SK-N-SH (cell line): ENCODE data around the gene NAA40. TPM values are rescaled to one million over a fixed set of nuclear protein-coding genes. Genes with fewer than 3 reads are reported as not detected.

Experiments used
- CTCF ChIA-PET: fragments of 300-600, 350-600 bp; formaldehyde crosslinking; extraction: SDS; loops from one replicate; lab custom pipeline; 2021; lab: Yijun Ruan, JAX
- POLR2A ChIA-PET: fragments of 350-600 bp; sonication (Branson Sonifier 250); formaldehyde crosslinking; extraction: SDS; loops from one replicate; lab custom pipeline; 2020; ENCODE audit warnings: antibody characterized with exemption, inconsistent platforms; lab: Yijun Ruan, JAX
- DNase-seq: peaks from one replicate; pipeline ENCODE4 v3.0.0; 2012
- H2AFZ ChIP-seq: fragments of 200-600 bp; sonication (generic); 2 replicates; pipeline ENCODE4 v1.8.1; 2016; ENCODE audit warnings: antibody characterized with exemption, mild to moderate bottlenecking, low read depth
- H3F3A ChIP-seq: fragments of 200-600 bp; sonication (generic); replicated peaks from 2 replicates; pipeline ENCODE3; 2016; ENCODE audit warnings: antibody characterized with exemption, mild to moderate bottlenecking; ENCODE audit not compliant: insufficient read depth
- H3K27ac ChIP-seq, 2 experiments: fragments of 200-500 bp in 1 of 2; fragments of 200-600 bp in 1 of 2; sonication (Bioruptor generic) in 1 of 2; sonication (generic), shearing (Covaris generic) in 1 of 2; 2 replicates each; pipeline versions ENCODE4 v1.5.1 to v1.6.1; 2014 to 2016; ENCODE audit warnings: low read depth in 2 of 2, inconsistent platforms in 1 of 2, low read length in 1 of 2, mild to moderate bottlenecking in 1 of 2, mixed read lengths in 1 of 2
- H3K27me3 ChIP-seq: fragments of 200-600 bp; sonication (generic), shearing (Covaris generic); 2 replicates; pipeline ENCODE4 v1.6.1; 2016; ENCODE audit warnings: mixed run types; ENCODE audit not compliant: insufficient read depth
- H3K36me3 ChIP-seq, 2 experiments: fragments of 200-500 bp in 1 of 2; fragments of 200-600 bp in 1 of 2; sonication (Bioruptor generic) in 1 of 2; sonication (generic) in 1 of 2; replicated peaks in 1 of 2; 2 replicates each; pipeline versions ENCODE3 to v1.5.1; 2014 to 2016; ENCODE audit warnings: low read length in 1 of 2, mild to moderate bottlenecking in 1 of 2; ENCODE audit not compliant: insufficient read depth in 2 of 2, control insufficient read depth in 1 of 2
- H3K4me1 ChIP-seq, 2 experiments: fragments of 200-500 bp in 1 of 2; fragments of 200-600 bp in 1 of 2; sonication (Bioruptor generic) in 1 of 2; sonication (generic), shearing (Covaris generic) in 1 of 2; 2 replicates each; pipeline versions ENCODE4 v1.5.1 to v1.6.1; 2014 to 2016; ENCODE audit warnings: low read depth in 1 of 2, low read length in 1 of 2, mixed run types in 1 of 2; ENCODE audit not compliant: insufficient read depth in 2 of 2, control insufficient read depth in 1 of 2
- H3K4me2 ChIP-seq: fragments of 200-600 bp; sonication (generic), shearing (Covaris generic); 2 replicates; pipeline ENCODE4 v1.6.1; 2017; ENCODE audit warnings: mixed run types
- H3K4me3 ChIP-seq, 2 experiments: fragments of 200-500 bp in 1 of 2; fragments of 200-600 bp in 1 of 2; sonication (Bioruptor generic) in 1 of 2; sonication (generic), shearing (Covaris generic) in 1 of 2; 2 replicates each; pipeline versions ENCODE4 v1.5.1 to v1.8.1; 2014 to 2016; ENCODE audit warnings: low read depth in 2 of 2, inconsistent platforms in 1 of 2, low read length in 1 of 2, mild to moderate bottlenecking in 1 of 2, mixed read lengths in 1 of 2, moderate library complexity in 1 of 2
- H3K79me2 ChIP-seq: fragments of 200-600 bp; sonication (generic); 2 replicates; pipeline ENCODE4 v1.8.1; 2017; ENCODE audit warnings: mild to moderate bottlenecking; ENCODE audit not compliant: insufficient read depth
- H3K9ac ChIP-seq: fragments of 200-600 bp; sonication (generic); 2 replicates; pipeline ENCODE4 v1.6.1; 2017; ENCODE audit warnings: mixed run types
- H3K9me2 ChIP-seq: fragments of 200-600 bp; sonication (generic); 2 replicates; pipeline ENCODE4 v1.6.1; 2017; ENCODE audit warnings: mixed run types
- H3K9me3 ChIP-seq: fragments of 200-600 bp; sonication (generic); 2 replicates; pipeline ENCODE4 v1.6.1; 2017; ENCODE audit warnings: mixed run types, mild to moderate bottlenecking, moderate library complexity
- H4K20me1 ChIP-seq: fragments of 200-600 bp; sonication (generic); 2 replicates; pipeline ENCODE4 v1.6.1; 2017; ENCODE audit warnings: mild to moderate bottlenecking, mixed run types; ENCODE audit not compliant: insufficient read depth
- CHD2 ChIP-seq: fragments of 150-350 bp; IDR thresholded peaks from 2 replicates; pipeline ENCODE4 v1.6.1; 2018; ENCODE audit warnings: low read length; ENCODE audit not compliant: partially characterized antibody
- FOSL2 ChIP-seq: IDR thresholded peaks from 2 replicates; pipeline ENCODE4 v1.4.0; 2012; ENCODE audit warnings: low read depth, mild to moderate bottlenecking, moderate library complexity, borderline replicate concordance
- FOXM1 ChIP-seq: IDR thresholded peaks from 2 replicates; pipeline ENCODE4 v1.4.0; 2012; ENCODE audit warnings: low read depth, mild to moderate bottlenecking
- GABPA ChIP-seq: IDR thresholded peaks from 2 replicates; pipeline ENCODE4 v1.4.0; 2012; ENCODE audit warnings: low read depth, mild to moderate bottlenecking
- GATA2 ChIP-seq: sonication (generic); formaldehyde crosslinking; IDR thresholded peaks from 2 replicates; pipeline ENCODE4 v1.5.0; 2020; ENCODE audit warnings: mild to moderate bottlenecking, missing genetic modification reagents
- MEF2A ChIP-seq: IDR thresholded peaks from 2 replicates; pipeline ENCODE4 v1.4.0; 2012; ENCODE audit warnings: low read depth, borderline replicate concordance
- NFIC ChIP-seq: IDR thresholded peaks from 2 replicates; pipeline ENCODE4 v1.4.0; 2012; ENCODE audit warnings: borderline replicate concordance
- NRF1 ChIP-seq: IDR thresholded peaks from 2 replicates; pipeline ENCODE4 v1.6.1; 2012; ENCODE audit warnings: low read depth, mild to moderate bottlenecking, low read length
- POLR2AphosphoS5 ChIP-seq: IDR thresholded peaks from 2 replicates; pipeline ENCODE4 v1.6.1; 2012; ENCODE audit warnings: low read depth, low read length
- RCOR1 ChIP-seq: fragments of 150-350 bp; IDR thresholded peaks from 2 replicates; pipeline ENCODE4 v1.6.1; 2017; ENCODE audit warnings: antibody characterized with exemption, low read length
- SIN3A ChIP-seq: IDR thresholded peaks from 2 replicates; pipeline ENCODE4 v1.6.1; 2012; ENCODE audit warnings: low read depth, mild to moderate bottlenecking, low read length, moderate library complexity, borderline replicate concordance
- TAF1 ChIP-seq: IDR thresholded peaks from 2 replicates; pipeline ENCODE4 v1.6.1; 2012; ENCODE audit warnings: low read depth, mild to moderate bottlenecking, low read length, moderate library complexity, borderline replicate concordance
- TCF12 ChIP-seq: IDR thresholded peaks from 2 replicates; pipeline ENCODE4 v1.4.0; 2012
- WGBS: methylation state at CpG from one replicate; pipeline ENCODE4 v1.1.6; 2017; ENCODE audit warnings: low lambda C conversion rate; 5-methylcytosine and 5-hydroxymethylcytosine counted together
- polyA plus RNA-seq, 3 experiments: library from polyadenylated mRNA; depleted of rRNA; stranded (reverse); fragments of >200 nt; gene quantifications; 2 replicates each; pipeline ENCODE4 v1.2.3, GENCODE V29; 2012
- TF ChIP-seq, protein P1 (sequence below): IDR thresholded peaks from 2 replicates; pipeline ENCODE4 v1.4.0; 2012; ENCODE audit warnings: low read depth
- TF ChIP-seq, protein P2 (sequence below): IDR thresholded peaks from 2 replicates; pipeline ENCODE4; 2012
- TF ChIP-seq, protein P3 (sequence below): IDR thresholded peaks from 2 replicates; pipeline ENCODE4 v1.6.1; 2012; ENCODE audit warnings: mild to moderate bottlenecking, low read depth, low read length, moderate library complexity

Gene NAA40
- polyA plus RNA-seq, 1 of the 3 experiments (the other 2 are of a cell fraction): 33.0 TPM

DNA sequence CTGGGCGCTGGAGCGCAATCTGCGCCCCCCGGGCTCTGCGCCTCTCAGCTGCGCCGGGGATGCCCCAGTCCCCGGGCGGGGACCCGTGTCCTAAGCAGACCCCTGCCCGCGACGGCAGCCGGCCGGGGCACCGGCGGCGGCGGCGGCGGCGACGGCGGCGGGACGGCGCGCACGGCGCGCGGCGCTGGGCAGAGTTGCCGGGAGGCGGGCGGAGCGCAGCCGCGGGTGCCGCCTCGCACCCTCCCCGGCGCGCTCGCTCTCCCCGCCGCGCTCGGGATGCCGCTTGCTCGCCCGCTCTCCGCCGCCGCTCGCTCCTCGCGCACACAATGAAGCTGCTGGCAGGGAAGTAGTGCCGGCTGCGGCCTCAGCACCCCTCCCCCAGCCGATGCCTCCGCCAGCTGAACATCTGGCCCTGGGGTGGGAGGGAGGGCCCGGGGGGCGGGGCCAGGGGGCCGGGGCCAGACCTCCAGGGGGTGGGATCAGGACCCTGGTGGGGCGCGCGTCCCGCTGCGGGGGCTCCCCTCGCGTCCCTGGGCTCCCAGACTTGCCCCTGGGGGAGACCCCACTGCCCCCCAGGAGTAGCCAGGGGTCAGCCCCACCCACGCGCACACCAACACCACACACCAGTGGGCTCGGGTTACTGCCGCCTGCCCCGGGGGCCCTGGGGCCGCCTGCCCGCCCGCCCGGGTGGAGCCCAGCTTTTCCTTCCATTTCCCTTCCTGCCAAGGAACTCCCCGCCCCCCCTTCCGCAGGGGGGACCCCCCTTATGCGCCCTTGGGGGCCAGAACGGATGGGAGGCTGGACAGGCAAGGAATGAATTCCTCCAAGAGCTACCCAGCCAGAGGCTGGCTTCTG is 21.7 kb upstream of the NAA40 start, which contains the start of gene RCOR2:
TSS of gene RCOR2 (minus strand) at position 328 of the 855 bp plus-strand sequence. CDS start 708 bp downstream, outside the sequence.
- peak within 1 kb of the TSS; percentile 58 to 64 for H3K4me3 ChIP-seq
- H3K27me3 ChIP-seq: no peaks in the 10 kb centered on the region
- DNase-seq: peak; percentile 98
- CTCF ChIA-PET: interaction anchor here (0.8 to 6.7 kb wide), 16 partner anchors 8 to 231 kb away, joined by 3 to 113 read pairs (median 4); partner anchors contain the start of genes MARK2 and NAA40
- H3K9me2 ChIP-seq: no peaks in the 10 kb centered on the region
- 0 out of 2 replicates have a peak within 1 kb of the TSS, but pooled peaks have one; percentile 31 for H2AFZ ChIP-seq
- no peaks in the 10 kb centered on the region for H3K79me2 ChIP-seq
- TF ChIP-seq CHD2 (peak; percentile 97), NRF1 (peak; percentile 20; the same call in 1 of the 2 replicates), FOXM1 (no peak), GATA2 (no peak), POLR2AphosphoS5 (0 out of 2 replicates have a peak, but pooled peaks have one; percentile 16), TCF12 (peak; percentile 50; the same call in 1 of the 2 replicates), MEF2A (no peak), TAF1 (peak; percentile 57; the same call in 1 of the 2 replicates), GABPA (no peak), FOSL2 (no peak), NFIC (no peak), RCOR1 (no peak), SIN3A (0 out of 2 replicates have a peak, but pooled peaks have one; percentile 13)
- TF ChIP-seq, protein P1, sequence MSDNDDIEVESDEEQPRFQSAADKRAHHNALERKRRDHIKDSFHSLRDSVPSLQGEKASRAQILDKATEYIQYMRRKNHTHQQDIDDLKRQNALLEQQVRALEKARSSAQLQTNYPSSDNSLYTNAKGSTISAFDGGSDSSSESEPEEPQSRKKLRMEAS: peak; percentile 83
- TF ChIP-seq, protein P2, sequence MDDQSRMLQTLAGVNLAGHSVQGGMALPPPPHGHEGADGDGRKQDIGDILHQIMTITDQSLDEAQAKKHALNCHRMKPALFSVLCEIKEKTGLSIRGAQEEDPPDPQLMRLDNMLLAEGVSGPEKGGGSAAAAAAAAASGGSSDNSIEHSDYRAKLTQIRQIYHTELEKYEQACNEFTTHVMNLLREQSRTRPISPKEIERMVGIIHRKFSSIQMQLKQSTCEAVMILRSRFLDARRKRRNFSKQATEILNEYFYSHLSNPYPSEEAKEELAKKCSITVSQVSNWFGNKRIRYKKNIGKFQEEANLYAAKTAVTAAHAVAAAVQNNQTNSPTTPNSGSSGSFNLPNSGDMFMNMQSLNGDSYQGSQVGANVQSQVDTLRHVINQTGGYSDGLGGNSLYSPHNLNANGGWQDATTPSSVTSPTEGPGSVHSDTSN: 0 out of 2 replicates have a peak, but pooled peaks have one; percentile 46
- TF ChIP-seq, protein P3, sequence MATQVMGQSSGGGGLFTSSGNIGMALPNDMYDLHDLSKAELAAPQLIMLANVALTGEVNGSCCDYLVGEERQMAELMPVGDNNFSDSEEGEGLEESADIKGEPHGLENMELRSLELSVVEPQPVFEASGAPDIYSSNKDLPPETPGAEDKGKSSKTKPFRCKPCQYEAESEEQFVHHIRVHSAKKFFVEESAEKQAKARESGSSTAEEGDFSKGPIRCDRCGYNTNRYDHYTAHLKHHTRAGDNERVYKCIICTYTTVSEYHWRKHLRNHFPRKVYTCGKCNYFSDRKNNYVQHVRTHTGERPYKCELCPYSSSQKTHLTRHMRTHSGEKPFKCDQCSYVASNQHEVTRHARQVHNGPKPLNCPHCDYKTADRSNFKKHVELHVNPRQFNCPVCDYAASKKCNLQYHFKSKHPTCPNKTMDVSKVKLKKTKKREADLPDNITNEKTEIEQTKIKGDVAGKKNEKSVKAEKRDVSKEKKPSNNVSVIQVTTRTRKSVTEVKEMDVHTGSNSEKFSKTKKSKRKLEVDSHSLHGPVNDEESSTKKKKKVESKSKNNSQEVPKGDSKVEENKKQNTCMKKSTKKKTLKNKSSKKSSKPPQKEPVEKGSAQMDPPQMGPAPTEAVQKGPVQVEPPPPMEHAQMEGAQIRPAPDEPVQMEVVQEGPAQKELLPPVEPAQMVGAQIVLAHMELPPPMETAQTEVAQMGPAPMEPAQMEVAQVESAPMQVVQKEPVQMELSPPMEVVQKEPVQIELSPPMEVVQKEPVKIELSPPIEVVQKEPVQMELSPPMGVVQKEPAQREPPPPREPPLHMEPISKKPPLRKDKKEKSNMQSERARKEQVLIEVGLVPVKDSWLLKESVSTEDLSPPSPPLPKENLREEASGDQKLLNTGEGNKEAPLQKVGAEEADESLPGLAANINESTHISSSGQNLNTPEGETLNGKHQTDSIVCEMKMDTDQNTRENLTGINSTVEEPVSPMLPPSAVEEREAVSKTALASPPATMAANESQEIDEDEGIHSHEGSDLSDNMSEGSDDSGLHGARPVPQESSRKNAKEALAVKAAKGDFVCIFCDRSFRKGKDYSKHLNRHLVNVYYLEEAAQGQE: no peak
- TF ChIP-seq, all 33 proteins: peak for 8
- Histone ChIP-seq H3K9ac (no peak within 1 kb of the TSS), H3K4me2 (peak within 1 kb of the TSS; percentile 84), H3K4me1 (peaks cover 4 to 44% of the 10 kb centered on the region in 2 experiments; a peak in 3 of 4 replicates), H3F3A (no peaks in the 10 kb centered on the region), H3K9me3 (no peaks in the 10 kb centered on the region), H3K27ac (peak within 1 kb of the TSS in 1 of 2 experiments; percentile 98; a peak in 2 of 4 replicates), H3K36me3 (peaks cover 0 to 5% of the 10 kb centered on the region in 2 experiments), H4K20me1 (no peaks in the 10 kb centered on the region)
- WGBS: 0% methylated on average over 5 of the region's 85 CpGs
- POLR2A ChIA-PET: interaction anchor here (0.6 to 2.2 kb wide), 20 partner anchors 8 to 1076 kb away, joined by 3 to 14 read pairs (median 4); partner anchors contain the start of genes MARK2 and NAA40
